ENCODE data around the gene ATG7.
"Not testable (repeated sequence)": the region's sequence is repeated elsewhere in the genome, so short reads cannot be mapped to it uniquely, and the experiment has no call there.

The ATG7 gene

GRCh38 chr3:11558918-11559815 lies 287.0 kb downstream of the ATG7 start:
- DNase-seq = no peak

GRCh38 chr3:11559816-11560633 lies 287.8 kb downstream of the ATG7 start:
- DNase-seq = no peak

- no peak for DNase-seq
Observed at GRCh38 chr3:11560746-11561145, 288.5 kb downstream of the ATG7 start.

- no peak for DNase-seq
Observed at GRCh38 chr3:11562277-11562881, 290.2 kb downstream of the ATG7 start.

- DNase-seq = no peak
Observed at GRCh38 chr3:11563159-11563864, 291.1 kb downstream of the ATG7 start.

GRCh38 chr3:11563865-11564185 lies 291.6 kb downstream of the ATG7 start:
- DNase-seq = no peak

- DNase-seq = no peak
Observed at GRCh38 chr3:11564577-11565001, 292.4 kb downstream of the ATG7 start.

GRCh38 chr3:11565072-11565471 lies 292.9 kb downstream of the ATG7 start:
- no peak for DNase-seq

GRCh38 chr3:11565492-11565891 lies 293.3 kb downstream of the ATG7 start:
- DNase-seq = no peak

GRCh38 chr3:11565932-11566331 lies 293.7 kb downstream of the ATG7 start:
- DNase-seq = no peak

- no peak for DNase-seq
Observed at GRCh38 chr3:11566478-11566877, 294.3 kb downstream of the ATG7 start.

GRCh38 chr3:11566916-11567315 lies 294.7 kb downstream of the ATG7 start:
- DNase-seq = no peak

- DNase-seq = no peak
Observed at GRCh38 chr3:11567516-11568467, 295.6 kb downstream of the ATG7 start.

- DNase-seq = no peak
Observed at GRCh38 chr3:11568503-11569155, 296.4 kb downstream of the ATG7 start.

GRCh38 chr3:11569156-11569741 lies 297.1 kb downstream of the ATG7 start:
- DNase-seq = no peak

GRCh38 chr3:11570251-11570650 lies 298.1 kb downstream of the ATG7 start:
- no peak for DNase-seq

GRCh38 chr3:11570789-11571495 lies 298.7 kb downstream of the ATG7 start:
- no peak for DNase-seq

- DNase-seq = not testable (repeated sequence)
Observed at GRCh38 chr3:11572660-11573059, 300.5 kb downstream of the ATG7 start.

GRCh38 chr3:11574981-11575669 lies 302.9 kb downstream of the ATG7 start:
- DNase-seq = no peak

GRCh38 chr3:11575677-11576076 lies 303.5 kb downstream of the ATG7 start:
- DNase-seq = no peak
